GM12801 (cell line): ENCODE data around the gene HNRNPM.

ENCODE experiments used
- CTCF ChIP-seq: IDR thresholded peaks from one replicate; pipeline ENCODE4 v1.5.1; 2011; ENCODE audit warnings: control low read depth; ENCODE audit not compliant: insufficient read length; ENCODE audit errors: extremely low read depth

HNRNPM gene

GRCh38 chr19:8413629-8413995, 31.2 kb upstream of the HNRNPM start:
- no peak for TF ChIP-seq CTCF

- TF ChIP-seq CTCF: no peak
Measured at GRCh38 chr19:8416796-8417195, 28.0 kb upstream of the HNRNPM start.

GRCh38 chr19:8421484-8422461, 23.0 kb upstream of the HNRNPM start:
- TF ChIP-seq CTCF: no peak

- no peak for TF ChIP-seq CTCF
Measured at GRCh38 chr19:8423817-8424223, 21.0 kb upstream of the HNRNPM start.

- TF ChIP-seq CTCF: no peak
Measured at GRCh38 chr19:8426283-8426682, 18.5 kb upstream of the HNRNPM start.

GRCh38 chr19:8429044-8429443, 15.7 kb upstream of the HNRNPM start:
- no peak for TF ChIP-seq CTCF

- TF ChIP-seq CTCF: no peak
Measured at GRCh38 chr19:8429826-8430225, 14.9 kb upstream of the HNRNPM start.
